IPS-18c (cell line): Measurements from ENCODE around the gene NDUFV2.

Experiments used
- H3K4me3 ChIP-seq: 2 replicates; pipeline ENCODE4 v1.7.0; 2013; ENCODE audit warnings: low read depth, mild to moderate bottlenecking, low read length, moderate library complexity; ENCODE audit not compliant: insufficient read depth
- H3K9me3 ChIP-seq: one replicate; pipeline ENCODE4 v1.6.1; 2013; ENCODE audit warnings: mild to moderate bottlenecking, low read length, moderate library complexity; ENCODE audit not compliant: control insufficient read depth, insufficient read depth

The NDUFV2 gene

GRCh38 chr18:9104244-9104901 lies 1.9 kb downstream of the NDUFV2 start:
- no peaks in the 10 kb centered on the region for H3K9me3 ChIP-seq
- H3K4me3 ChIP-seq = peak overlapping the region; percentile 97

DNA sequence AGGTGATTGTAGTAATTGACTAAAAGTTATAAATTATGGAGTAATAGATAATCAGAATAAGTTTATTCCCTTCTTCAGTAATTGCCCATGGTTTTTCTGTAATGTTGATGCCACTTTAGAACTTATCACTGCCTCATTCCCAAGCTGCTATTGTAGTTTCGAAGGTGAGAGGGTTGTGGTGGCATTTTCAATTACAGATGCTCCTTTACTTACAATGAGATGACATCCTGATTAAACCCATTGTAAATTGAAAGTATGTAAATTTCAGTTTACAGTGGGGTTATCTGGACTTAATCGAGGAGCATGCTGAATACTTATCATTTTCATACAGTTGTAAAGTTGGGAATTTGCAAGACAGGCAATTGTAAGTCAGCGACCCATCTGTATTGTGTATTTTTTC lies 2.9 kb downstream of the NDUFV2 start:
- H3K9me3 ChIP-seq = no peaks in the 10 kb centered on the region
- H3K4me3 ChIP-seq = 0 out of 2 replicates have a peak overlapping the region, but pooled peaks have one; percentile 26

- Histone ChIP-seq H3K4me3 (peak overlapping the region; percentile 26; the same call in 1 of the 2 replicates), H3K9me3 (no peaks in the 10 kb centered on the region)
These were observed 3.6 kb downstream of the NDUFV2 start for GRCh38 chr18:9106094-9106493.

GRCh38 chr18:9106800-9107584 lies 4.5 kb downstream of the NDUFV2 start:
- Histone ChIP-seq H3K4me3 (no peak overlapping the region), H3K9me3 (no peaks in the 10 kb centered on the region)

GRCh38 chr18:9108911-9109310 lies 6.4 kb downstream of the NDUFV2 start:
- H3K9me3 ChIP-seq = no peaks in the 10 kb centered on the region
- H3K4me3 ChIP-seq = no peak overlapping the region

DNA sequence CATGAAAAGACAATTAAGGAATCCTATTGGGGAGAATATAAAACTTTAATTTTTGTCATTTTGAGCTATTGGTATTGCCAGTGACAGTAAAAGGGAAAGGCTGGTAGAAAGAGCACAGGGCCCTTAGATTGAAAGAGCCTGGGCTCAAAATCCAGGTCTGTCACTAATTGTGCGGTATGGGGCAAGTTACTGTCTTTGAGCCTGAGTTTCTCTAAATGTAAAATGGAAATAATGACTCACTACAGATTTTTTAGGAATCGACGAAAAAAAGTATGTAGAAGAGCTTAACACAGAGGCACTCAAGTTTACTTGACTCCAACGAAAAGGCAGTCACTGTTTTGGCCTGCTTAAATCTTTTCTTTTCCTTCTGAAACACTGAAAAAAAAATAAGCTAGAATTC lies 7.0 kb downstream of the NDUFV2 start:
- Histone ChIP-seq H3K4me3 (no peak overlapping the region), H3K9me3 (no peaks in the 10 kb centered on the region)

DNA sequence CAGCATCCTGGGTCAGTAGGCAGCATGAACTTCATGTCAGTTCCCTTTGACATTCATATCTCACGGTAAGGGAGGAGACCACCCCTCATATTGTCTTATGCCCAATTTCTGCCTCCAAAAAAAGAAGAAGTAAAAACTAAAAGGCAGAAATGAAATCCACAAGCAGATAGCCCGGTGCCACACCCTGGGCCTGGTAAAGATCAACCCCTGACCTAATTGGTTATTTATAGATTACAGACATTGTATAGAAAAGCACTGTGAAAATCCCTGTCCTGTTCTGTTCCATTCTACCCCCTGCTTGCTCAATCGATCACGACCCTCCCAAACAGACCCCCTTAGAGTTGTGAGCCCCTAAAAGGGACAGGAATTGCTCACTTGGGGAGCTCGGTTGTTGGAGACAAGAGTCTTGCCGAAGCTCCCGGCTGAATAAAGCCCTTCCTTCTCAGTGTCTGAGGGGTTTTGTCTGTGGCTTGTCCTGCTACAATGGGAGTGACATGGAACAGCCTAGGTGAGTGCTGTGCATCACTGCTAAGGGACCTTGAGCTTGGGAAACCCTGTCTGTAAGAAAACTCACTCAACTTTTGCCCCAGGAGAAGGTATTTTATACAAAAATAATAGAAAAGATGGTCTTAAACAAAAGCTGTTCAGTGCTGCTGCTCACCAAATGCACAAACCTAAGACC lies 11.1 kb downstream of the NDUFV2 start:
- no peaks in the 10 kb centered on the region for H3K9me3 ChIP-seq
- no peak overlapping the region for H3K4me3 ChIP-seq

GRCh38 chr18:9115984-9116383 lies 13.5 kb downstream of the NDUFV2 start:
- H3K4me3 ChIP-seq = no peak overlapping the region

DNA sequence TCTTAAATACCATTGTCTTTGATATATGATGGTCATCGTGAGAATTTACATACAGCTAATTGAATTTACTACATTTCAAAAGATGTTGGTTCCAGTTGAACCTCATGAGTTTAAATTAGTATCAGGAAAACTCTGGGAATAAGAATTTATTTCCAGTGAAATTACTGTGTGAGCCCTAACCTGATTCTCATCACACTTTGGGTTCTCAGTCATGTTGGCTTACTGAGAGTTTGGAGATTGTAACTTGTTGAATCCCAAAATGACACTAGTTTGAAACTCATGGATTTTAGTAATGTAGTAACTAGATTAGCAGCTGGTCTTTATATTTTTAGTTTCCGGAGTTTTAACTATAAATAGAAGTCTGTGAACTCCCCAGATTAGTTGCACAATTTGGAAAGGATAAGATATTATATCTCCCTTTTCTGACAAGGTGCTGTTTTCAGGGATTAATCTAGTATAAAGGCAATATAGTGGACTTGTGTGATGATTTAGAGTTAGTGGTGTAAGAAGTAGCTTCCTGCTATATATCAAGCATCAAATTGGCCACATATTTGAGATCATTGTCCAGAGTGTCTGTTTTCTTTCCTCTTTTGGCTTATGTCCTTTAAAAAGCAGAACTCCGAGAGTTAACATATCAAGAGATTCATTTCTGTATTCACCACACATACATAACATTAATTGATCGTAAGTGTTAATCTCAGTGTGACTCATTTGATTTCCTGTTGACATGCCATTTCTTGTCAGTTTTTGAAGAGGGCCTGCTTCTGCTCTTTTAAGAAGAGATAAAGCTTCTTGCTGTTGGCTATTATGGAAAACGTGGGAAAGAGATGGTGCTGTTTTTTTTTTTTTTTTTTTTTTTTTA lies 15.7 kb downstream of the NDUFV2 start:
- Histone ChIP-seq H3K9me3 (no peaks in the 10 kb centered on the region), H3K4me3 (no peak overlapping the region)

More at GRCh38 chr18:9115984-9116383, 13.5 kb downstream of the NDUFV2 start:
- H3K9me3 ChIP-seq = no peaks in the 10 kb centered on the region

DNA sequence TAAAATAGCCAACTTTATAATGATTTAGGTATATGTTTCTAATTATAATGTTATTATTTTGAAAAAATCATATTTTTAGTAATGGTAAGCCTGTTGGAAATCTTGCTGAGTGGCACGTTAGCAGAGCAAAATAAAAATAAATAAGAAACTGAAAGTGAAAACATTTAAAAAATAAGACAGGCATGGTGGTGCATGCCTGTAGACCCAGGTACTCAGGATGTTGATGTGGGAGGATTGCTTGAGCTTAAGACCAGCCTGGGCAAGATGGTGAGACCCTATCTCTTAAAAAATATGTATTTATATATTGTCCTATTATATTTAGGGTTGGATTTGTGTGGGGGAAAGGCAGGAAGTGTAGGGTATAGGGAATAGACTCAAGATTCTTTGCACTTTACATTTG lies 18.3 kb downstream of the NDUFV2 start:
- H3K9me3 ChIP-seq = no peaks in the 10 kb centered on the region
- H3K4me3 ChIP-seq = no peak overlapping the region

- Histone ChIP-seq H3K4me3 (no peak overlapping the region), H3K9me3 (no peaks in the 10 kb centered on the region)
These were observed 21.0 kb downstream of the NDUFV2 start for GRCh38 chr18:9123520-9123919.

- no peaks in the 10 kb centered on the region for H3K9me3 ChIP-seq
- no peak overlapping the region for H3K4me3 ChIP-seq
These were observed 22.3 kb downstream of the NDUFV2 start for GRCh38 chr18:9124824-9125223.

GRCh38 chr18:9126337-9126736 lies 23.8 kb downstream of the NDUFV2 start:
- no peak overlapping the region for H3K4me3 ChIP-seq
- no peaks in the 10 kb centered on the region for H3K9me3 ChIP-seq

DNA sequence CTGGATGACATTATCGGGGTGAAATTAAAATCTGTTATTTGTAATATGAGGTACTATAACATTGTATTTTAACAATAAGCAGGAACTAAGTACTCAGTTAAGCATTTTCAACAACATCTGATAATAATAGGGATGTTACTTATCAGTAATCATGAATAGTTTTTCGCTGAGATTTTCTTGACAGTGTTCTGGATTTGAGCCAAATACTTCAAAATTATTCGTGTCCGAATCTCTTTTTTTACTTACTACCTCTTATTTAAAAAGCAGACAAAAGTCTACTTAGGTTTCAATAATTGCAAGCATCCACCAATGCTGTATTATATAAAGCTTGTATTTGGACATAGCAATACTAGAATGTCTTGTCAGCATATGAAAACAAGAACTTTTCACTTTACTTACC lies 27.7 kb downstream of the NDUFV2 start:
- Histone ChIP-seq H3K4me3 (no peak overlapping the region), H3K9me3 (no peaks in the 10 kb centered on the region)

GRCh38 chr18:9130806-9131205 lies 28.3 kb downstream of the NDUFV2 start:
- no peak overlapping the region for H3K4me3 ChIP-seq
- no peaks in the 10 kb centered on the region for H3K9me3 ChIP-seq

GRCh38 chr18:9132628-9133027 lies 30.1 kb downstream of the NDUFV2 start:
- Histone ChIP-seq H3K4me3 (no peak overlapping the region), H3K9me3 (no peaks in the 10 kb centered on the region)

DNA sequence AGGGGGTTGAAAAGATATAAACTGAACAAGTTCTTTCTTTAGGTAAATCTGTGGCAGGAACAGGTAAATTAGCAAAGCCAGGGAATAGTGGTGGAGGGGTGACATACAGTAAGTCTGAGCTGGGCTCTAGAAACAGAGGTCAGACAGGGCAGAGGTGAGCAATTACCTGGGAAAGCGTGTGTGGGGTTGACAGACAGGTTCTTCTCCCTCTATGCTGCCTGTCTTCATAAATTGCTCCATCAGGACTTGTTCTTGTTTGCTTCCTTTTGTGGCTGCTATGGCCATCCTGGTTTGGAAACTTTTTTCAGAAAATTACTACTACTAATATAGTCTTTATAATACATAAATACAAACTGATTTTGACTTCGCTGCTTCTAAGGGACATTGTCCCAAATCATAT lies 30.7 kb downstream of the NDUFV2 start:
- H3K4me3 ChIP-seq = no peak overlapping the region

More for the DNA sequence above, 30.7 kb downstream of the NDUFV2 start:
- no peaks in the 10 kb centered on the region for H3K9me3 ChIP-seq
